GM19239 (cell line): ENCODE results near the gene UBA52.
A peak's percentile ranks its signal among the peaks of the same experiment; 100 is the strongest.
"Not testable (repeated sequence)": the region's sequence is repeated elsewhere in the genome, so short reads cannot be mapped to it uniquely, and the experiment has no call there.

Source experiments
- DNase-seq: peaks from one replicate; pipeline ENCODE4 v3.0.0; 2011; ENCODE audit warnings: low spot score; ENCODE audit not compliant: insufficient read length
- FAIRE-seq: peaks from 2 replicates; lab custom pipeline; 2011; peaks lifted over from hg19 to GRCh38; lab: Jason Lieb, UNC

Gene UBA52

DNA sequence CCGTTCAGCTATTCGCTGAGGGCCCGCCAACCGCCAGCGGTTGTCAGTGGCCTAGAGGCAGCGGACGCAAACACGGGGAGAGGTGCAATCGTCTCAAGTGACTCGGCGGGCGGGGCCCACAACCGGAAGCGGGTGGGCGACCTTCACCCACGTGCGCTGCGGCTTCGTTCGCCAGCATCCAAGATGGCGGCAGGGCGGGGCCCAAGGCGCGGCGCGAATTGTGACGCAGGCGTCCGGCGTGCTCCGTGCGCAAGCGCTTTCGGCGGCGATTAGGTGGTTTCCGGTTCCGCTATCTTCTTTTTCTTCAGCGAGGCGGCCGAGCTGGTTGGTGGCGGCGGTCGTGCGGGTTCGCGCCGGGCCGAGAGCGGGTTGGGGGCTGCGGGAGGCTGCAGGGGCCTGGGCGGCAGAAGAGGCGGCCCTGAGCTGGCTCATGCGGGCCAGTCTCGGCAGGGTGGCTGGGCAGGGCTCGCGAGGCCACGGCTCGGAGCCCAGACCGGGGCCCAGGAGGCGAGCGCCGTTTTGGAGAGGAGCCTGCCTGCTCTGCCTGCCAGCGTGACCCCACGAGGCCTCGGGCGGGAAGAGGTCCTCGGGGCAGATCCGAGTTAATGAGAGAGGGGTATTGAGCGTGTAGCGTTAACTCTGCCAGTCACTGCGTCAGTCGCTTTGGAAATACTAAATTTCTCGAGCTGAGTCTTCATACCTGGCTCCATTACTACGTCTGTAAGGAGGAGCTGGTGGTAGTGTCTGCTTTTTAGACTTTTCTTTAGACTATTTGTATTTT lies at the start of gene UBA52:
UBA52 (plus strand) TSS at position 294 of the 781 bp plus-strand sequence. CDS start 1,444 bp downstream, outside the sequence.
- peak; percentile 88 for DNase-seq
- FAIRE-seq = peak; percentile 97

- peak; percentile 98 for FAIRE-seq
- peak; percentile 93 for DNase-seq
Measured at GRCh38 chr19:18522124-18522861, 49.4 kb upstream of the UBA52 start.

DNA sequence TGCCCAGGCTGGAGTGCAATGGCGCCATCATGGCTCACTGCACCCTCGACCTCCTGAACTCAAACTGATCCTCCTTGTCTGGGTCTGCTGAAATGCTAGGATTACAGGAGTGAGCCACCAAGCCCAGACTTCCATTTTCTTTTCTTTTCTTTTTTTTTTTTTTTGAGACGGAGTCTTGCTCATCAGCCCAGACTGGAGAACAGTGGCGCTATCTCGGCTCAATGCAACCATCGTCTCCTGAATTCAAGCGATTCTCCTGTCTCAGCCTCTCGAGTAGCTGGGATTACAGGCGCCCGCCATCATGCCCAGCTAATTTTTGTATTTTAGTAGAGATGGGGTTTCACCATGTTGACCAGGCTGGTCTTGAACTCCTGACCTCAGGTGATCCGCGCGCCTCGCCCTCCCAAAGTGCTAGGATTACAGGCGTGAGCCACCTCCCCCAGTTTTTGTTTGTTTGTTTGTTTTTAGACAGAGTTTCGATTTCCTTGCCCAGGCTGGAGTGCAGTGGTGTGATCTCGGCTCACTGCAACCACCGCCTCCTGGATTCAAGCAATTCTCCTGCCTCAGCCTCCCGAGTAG lies 48.7 kb upstream of the UBA52 start:
- DNase-seq, FAIRE-seq: not testable (repeated sequence)

GRCh38 chr19:18523841-18524240 lies 47.8 kb upstream of the UBA52 start:
- DNase-seq = no peak

GRCh38 chr19:18526316-18526715 lies 45.3 kb upstream of the UBA52 start:
- DNase-seq = no peak
- FAIRE-seq = no peak

More at GRCh38 chr19:18523841-18524240, 47.8 kb upstream of the UBA52 start:
- no peak for FAIRE-seq

DNA sequence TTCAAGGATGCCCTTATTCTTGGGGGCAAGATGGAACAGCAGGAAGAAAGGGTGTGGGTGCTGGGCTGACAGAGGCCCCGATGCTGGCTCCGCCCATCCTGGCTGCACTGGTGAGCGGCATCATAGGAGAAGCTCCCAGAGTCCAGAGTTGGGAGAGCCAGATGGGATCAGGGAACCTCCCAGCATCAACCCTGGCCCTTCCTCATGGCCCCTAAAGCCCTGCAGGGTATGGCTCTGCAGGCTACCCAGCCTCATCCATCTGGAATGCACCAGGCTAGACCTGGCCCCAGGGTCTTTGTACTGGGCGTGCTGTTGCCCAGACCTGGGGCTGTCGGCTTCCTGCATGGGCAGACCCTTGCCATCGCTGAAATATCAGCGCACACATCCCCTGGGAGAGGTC lies 41.9 kb upstream of the UBA52 start:
- DNase-seq (no peak), FAIRE-seq (no peak)

DNA sequence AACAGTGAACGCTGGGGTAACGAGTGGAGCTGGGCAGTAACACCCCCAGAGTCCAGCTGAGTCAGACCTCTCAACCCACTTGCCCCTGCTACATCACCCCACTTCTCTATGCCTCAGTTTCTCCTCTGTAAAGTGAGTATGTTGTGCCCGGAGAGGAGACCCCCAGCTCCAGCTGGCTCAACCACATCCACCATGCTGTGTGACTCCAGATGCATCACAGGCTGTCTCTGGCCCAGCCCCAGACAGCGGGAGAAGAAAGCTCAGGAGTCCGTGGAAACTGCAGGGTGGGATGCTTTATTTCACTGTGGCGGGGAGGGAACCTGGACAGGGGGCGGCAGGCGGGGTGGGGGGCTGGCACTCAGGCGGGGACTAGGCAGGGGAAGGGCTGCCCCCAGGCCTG lies 40.2 kb upstream of the UBA52 start:
- DNase-seq = no peak
- no peak for FAIRE-seq

DNA sequence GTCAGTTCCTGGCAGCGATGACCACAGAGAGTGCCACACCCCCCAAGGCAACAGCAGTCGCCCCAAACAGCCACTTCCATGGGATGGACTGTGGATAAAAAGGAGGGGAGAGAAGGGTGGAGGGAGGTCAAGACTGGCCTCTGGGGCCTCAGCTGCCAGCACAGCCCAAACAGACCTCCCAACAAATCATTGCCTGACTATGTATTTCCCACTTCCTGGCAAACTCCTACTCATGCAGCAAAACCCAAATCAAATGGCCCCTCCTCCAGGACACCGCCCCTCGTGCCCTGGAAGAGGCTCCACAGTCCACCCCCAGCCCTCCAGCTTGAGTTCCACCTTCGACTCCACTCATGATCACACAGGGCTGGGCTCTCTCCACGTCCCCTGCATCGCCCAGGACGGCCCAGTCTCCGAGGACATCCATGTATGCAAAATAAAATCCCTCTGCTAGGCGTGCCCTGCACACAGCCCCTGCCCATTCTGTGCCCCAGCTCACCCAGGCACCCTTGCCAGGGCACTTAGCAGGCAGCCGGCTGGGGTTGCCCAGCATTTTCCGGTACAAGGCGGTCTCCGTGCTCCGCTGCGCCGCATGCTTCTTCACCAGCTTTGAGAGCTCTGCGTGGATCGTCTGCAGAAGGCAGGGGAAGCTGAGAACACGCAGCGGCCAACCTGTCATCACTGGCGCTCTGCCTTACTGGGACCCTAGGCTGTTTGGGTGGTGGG lies 39.3 kb upstream of the UBA52 start:
- FAIRE-seq = no peak
- DNase-seq = no peak

DNA sequence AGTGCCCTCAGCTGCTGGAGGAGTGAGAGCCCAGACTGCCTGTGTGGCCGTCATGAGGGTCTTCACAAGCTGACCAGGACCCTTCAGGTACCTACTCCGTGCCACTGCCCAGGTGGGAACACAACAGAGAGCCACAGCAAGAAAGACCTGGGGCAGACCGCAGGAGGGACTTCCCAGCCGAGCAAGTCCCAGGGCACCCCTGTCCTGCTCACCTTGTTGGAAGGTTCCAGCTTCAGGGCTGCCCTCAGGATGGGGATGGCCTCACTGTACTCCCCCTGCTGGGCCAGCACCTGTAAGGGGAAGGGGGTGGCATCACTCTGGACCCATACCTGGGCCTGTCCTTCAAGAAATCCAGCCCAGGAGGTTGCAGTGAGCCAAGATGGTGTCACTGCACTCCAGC lies 38.6 kb upstream of the UBA52 start:
- FAIRE-seq = no peak
- no peak for DNase-seq

DNA sequence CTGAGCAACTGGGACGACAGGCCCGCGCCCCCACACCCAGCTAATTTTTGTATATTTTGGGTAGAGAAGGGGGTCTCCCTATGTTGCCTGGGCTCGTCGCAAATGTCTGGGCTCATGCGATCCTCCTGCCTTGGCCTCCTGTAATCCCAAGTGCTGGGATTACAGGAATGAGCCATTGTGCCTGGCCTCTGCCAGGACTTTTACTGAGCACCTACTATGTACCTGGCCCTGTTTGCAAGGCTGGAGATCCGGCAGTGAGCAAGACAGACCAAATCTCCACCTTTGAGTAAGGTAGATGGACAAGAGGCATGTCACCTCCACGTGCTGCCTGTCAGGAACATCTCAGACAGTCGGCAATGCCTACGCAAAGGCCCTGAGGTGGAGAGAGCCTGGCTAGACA lies 35.2 kb upstream of the UBA52 start:
- FAIRE-seq (no peak), DNase-seq (no peak)

- no peak for FAIRE-seq
- no peak for DNase-seq
Measured at GRCh38 chr19:18537431-18537830, 34.2 kb upstream of the UBA52 start.

DNA sequence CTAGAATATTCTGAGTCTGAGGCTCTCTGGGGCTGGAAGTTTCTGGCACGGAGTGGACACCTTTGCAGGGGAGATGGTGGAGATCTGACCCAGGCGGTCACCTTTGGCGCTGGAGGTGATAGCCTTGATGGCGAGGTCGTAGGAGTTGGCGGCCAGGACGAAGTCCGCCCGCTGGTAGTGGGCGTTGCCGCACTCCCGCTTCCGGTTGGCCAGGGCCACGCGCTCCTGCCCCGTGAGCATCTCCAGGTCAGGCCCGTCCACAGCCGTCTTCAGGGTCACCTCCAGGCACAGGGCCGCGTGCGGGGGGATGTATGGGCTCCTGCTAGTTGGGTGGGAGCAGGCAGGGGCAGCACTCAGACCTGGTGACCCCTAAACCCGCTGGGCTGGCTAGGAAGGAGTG lies 33.5 kb upstream of the UBA52 start:
- DNase-seq (no peak), FAIRE-seq (no peak)

DNA sequence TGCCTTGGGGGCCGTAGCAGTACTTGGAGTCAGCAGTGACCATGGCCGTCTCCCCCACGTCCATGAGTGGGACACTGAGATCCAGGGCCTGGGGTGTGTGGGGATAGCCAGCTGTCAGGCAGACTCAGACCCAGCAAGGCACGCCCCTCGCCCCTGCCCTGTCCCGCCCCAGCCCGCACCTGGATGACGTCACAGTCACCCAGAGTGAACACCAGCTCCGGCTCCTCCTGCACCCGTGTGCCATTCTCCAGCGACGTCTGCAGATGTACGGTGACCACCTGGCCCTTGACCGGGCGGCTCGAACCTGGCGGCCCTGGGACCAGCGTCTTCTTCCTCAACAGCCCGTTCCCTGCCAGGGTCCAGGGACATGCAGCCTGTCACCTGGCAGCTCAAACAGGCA lies 32.3 kb upstream of the UBA52 start:
- FAIRE-seq (no peak), DNase-seq (no peak)

GRCh38 chr19:18540200-18540599 lies 31.5 kb upstream of the UBA52 start:
- DNase-seq, FAIRE-seq: not testable (repeated sequence)

DNA sequence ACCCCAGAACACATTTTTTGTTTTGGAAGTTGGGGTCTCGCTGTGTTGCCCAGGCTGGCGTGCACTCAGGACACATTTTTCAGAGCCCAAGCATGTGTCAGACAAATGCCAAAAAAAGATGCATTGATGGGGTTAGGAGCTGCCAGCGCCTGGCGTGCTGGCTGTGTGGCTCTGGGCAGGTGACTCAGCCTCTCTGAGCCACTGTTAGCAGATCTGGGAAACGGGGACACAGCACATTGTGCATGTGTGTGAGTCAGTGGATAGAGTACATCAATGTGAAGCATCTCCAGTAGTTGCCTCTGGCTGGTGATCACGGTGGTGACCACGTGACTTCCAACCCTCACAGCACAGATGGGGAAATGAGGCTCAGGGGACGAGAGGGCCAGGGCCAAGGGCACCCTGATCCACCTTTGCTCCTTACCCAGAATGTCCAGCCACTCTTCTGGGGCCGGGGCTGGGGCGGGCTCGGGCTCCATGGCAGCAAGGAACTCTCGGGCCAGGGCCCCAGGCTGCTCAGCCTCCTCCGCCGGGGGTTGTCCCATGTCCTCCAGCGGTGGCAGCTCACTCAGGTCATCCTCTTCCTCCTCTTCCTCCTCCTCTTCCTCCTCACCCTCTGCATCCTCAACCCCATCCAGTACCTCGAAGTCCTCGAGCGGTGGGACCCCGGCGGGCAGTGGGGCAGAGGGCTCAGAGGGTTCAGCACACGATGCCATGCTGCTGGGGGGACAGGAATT lies 30.2 kb upstream of the UBA52 start:
- FAIRE-seq (no peak), DNase-seq (no peak)

DNA sequence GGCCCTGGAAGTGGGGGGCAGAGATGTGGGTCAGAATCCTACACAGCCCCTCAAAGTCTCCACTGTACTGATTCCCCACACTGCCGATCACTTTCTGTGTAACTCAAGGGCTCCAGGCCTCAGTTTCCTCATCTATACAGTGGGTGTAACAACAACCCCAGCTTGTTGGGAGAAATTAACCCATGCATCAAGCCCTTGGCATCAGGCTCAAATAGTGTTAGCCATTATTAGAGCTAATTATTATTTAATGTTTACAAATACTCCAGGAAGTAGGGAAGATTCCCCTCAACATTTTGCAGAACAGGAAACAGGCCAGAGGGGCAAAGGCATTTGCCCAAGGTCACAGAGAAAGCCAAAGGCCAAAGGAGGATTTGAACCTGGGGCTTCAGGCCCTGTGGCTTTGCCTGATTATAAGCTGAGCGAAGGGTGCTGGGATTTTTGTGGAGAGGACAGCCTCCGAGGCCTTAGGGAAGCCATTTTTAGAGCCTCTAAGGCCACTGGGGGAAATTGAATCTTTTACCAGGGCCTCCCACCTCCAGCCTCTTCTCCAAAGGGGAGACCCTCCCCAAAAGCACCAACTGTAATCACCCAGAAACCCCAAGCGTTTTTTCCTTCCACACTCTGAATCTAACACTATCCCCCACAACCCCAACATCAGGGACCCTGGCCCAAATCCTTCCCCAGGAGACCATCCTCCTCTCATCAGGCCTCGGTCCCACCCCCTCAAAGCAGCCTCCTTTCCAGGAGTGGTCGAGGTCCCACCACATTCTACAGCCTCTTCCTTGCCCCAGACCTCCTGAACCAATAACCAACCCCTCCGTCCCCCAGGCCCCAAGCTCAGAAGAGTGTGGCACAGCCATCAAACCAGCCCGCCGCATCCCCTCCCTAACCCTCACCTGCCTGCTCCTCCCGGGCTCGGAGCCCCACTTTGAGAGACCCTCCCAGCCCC lies 29.4 kb upstream of the UBA52 start:
- DNase-seq (no peak), FAIRE-seq (no peak)

DNA sequence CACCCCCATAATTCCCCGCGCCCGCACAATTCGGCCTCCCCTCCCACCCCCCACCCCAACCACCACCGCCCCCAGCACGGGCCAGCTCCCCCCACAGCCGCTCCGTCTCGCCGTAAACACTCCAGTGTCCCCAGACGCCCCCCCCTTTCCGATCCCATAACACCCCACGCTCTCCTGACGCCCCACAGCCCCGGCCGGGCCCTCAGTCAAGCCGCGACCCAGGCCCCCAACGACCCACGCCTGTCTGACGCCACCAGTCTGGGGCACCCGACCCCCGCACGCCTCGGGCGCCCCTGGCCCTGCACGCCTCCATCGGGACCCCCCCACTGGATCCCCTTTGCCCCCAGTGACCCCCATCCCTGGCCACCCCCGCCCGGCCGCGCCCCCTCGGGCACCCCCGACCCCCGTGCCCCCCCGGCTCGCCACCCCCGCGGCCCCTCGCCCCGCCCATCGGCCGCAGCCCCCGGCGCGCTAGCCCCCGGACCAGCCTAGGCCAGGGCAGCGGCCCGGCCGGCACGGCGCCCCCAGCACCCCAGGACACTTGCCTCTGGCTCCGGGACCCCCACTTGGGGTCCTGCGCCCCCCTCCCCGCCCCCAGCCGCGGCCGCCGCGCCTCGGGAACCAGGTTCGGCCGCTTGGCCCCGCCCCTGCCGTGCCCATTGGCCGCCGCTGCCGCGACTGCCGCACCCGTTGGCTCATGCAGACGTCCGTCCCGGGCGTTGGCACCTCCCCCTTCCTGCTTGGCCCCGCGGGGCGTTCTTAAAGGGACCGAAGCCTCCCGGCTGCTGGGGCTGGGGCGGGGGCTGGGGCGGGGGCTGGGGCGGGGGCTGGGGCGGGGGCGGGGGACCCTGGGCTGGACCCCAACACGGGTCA lies 28.5 kb upstream of the UBA52 start, which contains the start of gene FKBP8:
FKBP8 (minus strand) TSS at position 633 of the 873 bp plus-strand sequence. CDS start 1,603 bp downstream, outside the sequence.
- peak; percentile 71 for FAIRE-seq
- peak; percentile 99 for DNase-seq
